OCI-LY7 (cell line): ENCODE data around the gene RCE1.
"Not testable (repeated sequence)": the region's sequence is repeated elsewhere in the genome, so short reads cannot be mapped to it uniquely, and the experiment has no call there.

ENCODE experiments used
- CTCF ChIP-seq: fragments of 200-600 bp; sonication (generic); conservative IDR thresholded peaks from 2 replicates; pipeline ENCODE4 v1.5.1; 2014; ENCODE audit warnings: mild to moderate bottlenecking, antibody characterized with exemption, low read length, moderate library complexity, mixed read lengths
- EZH2phosphoT487 ChIP-seq: fragments of 200-600 bp; sonication (generic); IDR thresholded peaks from 2 replicates; pipeline ENCODE4 v1.6.1; 2018; ENCODE audit warnings: low read depth, borderline replicate concordance, mild to moderate bottlenecking, mixed run types, antibody characterized with exemption, low read length, moderate library complexity, mixed read lengths

- not testable (repeated sequence) for TF ChIP-seq EZH2phosphoT487, CTCF
These were observed 43.4 kb upstream of the RCE1 start for GRCh38 chr11:66799815-66800214.
